ENCODE data around the gene VARS2.

Gene VARS2

DNA sequence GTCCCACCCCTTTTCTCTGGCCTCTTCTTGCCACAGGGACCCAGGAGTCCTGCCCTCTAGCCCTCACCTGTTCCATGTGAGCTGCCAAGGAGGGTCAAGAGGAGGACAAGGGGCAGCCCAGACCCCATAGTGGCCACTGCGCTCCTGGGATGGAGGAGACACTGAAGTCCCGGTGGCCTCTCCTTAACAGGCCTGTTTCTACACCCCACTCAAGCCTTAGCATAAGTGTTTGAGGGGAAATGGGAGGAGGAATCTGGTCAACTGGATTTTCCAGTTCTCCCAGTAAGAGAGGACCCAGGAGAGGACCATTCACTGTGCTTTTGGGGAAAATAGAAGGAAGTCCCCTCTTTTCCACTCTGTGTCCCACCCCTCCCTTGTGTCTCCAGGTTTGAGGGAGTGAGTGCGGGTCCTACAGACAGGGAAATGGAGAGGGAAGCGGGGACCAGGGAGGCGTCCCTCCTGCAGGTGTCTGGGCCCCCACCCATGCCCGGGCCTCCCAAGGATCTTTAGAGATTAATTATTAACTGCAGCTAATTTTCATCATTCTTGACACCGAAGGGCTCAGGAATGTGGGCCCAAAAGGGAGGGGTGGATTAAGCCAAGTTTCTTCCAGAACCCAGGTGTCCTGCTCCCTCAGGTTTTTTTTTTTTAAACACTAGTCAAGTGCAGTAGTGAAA, 18.1 kb downstream of the VARS2 start, which contains the start of gene SFTA2:
TSS of gene SFTA2 (minus strand) at position 202 of the 677 bp plus-strand sequence. CDS start at position 128, 74 bp downstream.
- DNase-seq (ENCODE audit: low read depth) = no peak
- no peak within 1 kb of the TSS for H3K4me3 ChIP-seq (ENCODE audit: low read length)
- TF ChIP-seq, protein P1, sequence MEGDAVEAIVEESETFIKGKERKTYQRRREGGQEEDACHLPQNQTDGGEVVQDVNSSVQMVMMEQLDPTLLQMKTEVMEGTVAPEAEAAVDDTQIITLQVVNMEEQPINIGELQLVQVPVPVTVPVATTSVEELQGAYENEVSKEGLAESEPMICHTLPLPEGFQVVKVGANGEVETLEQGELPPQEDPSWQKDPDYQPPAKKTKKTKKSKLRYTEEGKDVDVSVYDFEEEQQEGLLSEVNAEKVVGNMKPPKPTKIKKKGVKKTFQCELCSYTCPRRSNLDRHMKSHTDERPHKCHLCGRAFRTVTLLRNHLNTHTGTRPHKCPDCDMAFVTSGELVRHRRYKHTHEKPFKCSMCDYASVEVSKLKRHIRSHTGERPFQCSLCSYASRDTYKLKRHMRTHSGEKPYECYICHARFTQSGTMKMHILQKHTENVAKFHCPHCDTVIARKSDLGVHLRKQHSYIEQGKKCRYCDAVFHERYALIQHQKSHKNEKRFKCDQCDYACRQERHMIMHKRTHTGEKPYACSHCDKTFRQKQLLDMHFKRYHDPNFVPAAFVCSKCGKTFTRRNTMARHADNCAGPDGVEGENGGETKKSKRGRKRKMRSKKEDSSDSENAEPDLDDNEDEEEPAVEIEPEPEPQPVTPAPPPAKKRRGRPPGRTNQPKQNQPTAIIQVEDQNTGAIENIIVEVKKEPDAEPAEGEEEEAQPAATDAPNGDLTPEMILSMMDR (IDR thresholded peaks at IDR 0.05; ENCODE audit: insufficient read depth, low read depth, low read length, missing control alignments) = no peak

DNA sequence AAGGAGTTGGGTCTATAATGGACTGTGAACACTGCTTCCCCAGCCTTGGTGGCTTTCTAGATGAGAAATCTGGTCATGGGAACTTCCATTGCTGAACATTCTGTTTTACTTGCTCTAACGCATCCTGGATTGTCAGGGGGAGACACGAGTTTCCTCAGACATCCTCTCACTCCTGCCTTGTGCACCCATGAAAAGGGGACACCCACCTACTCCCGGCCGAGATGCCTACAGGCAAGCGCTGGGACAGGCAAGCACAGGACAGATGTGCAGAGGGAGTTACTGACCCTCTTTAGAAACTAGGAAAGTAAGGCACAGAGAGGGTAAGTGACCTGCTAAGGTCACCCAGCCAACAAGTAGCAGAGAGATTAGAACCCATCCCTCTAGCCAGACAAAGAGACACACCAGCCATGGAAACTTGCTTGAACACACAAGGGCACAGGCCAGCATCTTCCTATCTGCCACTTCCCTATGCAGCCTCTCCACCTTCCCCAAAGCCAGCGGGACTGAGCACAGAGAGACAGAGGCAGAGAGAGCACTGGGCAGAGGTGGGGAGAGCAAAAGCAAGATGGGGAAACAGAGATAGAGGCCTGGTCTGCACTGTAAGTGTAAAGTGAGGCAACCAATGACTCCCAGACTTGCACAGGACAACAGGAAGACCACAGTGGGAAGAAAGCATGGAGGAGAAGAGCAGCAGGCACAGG, 18.8 kb downstream of the VARS2 start:
- no peak overlapping the region for H3K4me3 ChIP-seq (ENCODE audit: low read length)
- TF ChIP-seq, protein P1 (IDR thresholded peaks at IDR 0.05; ENCODE audit: insufficient read depth, low read depth, low read length, missing control alignments) = no peak
- DNase-seq (ENCODE audit: low read depth) = no peak

DNA sequence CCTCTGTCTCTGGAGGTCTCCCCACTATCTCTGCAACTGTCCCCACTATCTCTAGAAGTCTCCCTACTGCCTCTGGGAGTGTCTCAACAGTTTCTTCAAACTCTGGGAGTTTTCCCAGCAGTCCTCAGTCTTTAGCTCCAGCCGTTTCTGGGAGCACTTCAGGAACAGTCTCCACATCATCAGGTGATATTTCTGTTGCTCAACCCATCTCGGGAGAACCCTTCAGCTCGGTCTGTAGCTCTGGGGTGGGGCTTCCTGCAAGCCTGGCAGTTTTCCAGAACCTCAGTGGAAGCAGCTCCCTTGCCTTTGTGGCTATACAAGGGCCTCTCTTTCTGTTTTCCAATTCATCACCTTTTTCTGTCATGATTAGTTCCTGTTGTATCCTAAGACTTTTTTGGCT, 21.0 kb downstream of the VARS2 start:
- TF ChIP-seq, protein P1 (IDR thresholded peaks at IDR 0.05; ENCODE audit: insufficient read depth, low read depth, low read length, missing control alignments) = no peak

DNA sequence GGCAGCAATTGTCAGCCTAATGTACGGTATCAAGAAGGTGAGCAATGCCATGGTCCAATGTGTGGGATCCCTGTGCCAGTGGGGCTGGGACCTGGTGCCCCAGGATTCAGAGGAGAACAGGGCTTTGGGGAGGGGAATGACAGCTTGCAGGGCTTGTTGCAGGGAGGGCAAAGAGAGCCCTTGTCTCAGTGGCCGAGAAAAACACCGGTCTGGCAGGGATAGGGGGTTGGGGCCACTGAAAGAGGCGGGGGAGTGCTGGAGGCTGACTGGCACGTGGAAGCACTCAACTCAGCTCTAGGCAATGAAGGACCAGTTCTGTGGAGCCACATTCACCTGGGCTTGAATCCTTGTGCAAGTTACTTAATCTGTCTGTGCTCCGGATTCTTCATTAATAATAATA, 23.2 kb downstream of the VARS2 start:
- no peak overlapping the region for H3K4me3 ChIP-seq (ENCODE audit: low read length)
- no peak for DNase-seq (ENCODE audit: low read depth)
- TF ChIP-seq, protein P1 (IDR thresholded peaks at IDR 0.05; ENCODE audit: insufficient read depth, low read depth, low read length, missing control alignments) = no peak

More for the DNA sequence above, 21.0 kb downstream of the VARS2 start:
- H3K4me3 ChIP-seq (ENCODE audit: low read length) = no peak overlapping the region
- peak; percentile 75 for DNase-seq (ENCODE audit: low read depth)

DNA sequence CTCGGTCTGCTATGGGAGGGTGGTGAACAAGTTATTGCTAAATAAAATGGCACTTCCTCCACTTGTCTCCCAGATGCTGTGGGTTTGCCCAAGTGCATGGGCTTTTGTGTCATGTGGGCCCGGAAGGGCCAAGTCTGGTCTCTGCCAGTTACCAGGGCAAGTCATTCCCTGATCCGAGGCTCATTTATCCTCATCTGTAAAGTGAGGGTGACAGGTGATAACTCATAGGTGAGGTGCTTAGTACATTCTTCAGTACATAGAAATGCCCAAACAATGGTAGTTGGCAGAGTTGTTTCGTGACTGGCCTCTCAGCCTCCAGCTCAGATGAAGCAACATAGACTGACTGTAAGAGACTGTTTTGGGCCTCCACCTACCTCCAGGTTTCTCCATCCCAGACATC, 24.7 kb downstream of the VARS2 start:
- DNase-seq (ENCODE audit: low read depth) = peak; percentile 34
- no peak overlapping the region for H3K4me3 ChIP-seq (ENCODE audit: low read length)
- TF ChIP-seq, protein P1 (IDR thresholded peaks at IDR 0.05; ENCODE audit: insufficient read depth, low read depth, low read length, missing control alignments) = no peak

DNA sequence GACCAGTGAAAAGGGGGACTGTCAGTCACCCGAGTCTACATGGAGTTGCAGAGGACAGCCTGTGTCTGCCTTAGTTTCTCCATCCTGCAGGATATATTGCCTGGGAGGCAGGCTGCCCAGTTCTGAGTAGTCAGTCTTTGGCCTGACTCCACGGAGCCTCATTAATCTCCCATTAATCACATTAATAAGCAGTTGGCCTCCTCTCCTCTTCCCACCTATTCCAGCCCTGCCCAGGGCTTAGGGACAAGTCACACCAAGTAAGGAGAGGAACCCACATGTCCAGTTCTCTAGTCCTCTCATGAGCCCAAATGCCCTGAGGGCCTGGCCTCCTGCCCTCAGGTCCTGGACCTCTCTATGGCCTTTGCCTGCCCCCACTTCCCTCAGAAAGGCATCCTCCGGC, 25.4 kb downstream of the VARS2 start:
- TF ChIP-seq, protein P1 (IDR thresholded peaks at IDR 0.05; ENCODE audit: insufficient read depth, low read depth, low read length, missing control alignments) = no peak
- no peak for DNase-seq (ENCODE audit: low read depth)
- H3K4me3 ChIP-seq (ENCODE audit: low read length) = no peak overlapping the region

Measured in epithelial cell of esophagus (primary cell).